OCI-LY3 (cell line): ENCODE measurements around the gene ZNRF1.
"Not testable (repeated sequence)": the region's sequence is repeated elsewhere in the genome, so short reads cannot be mapped to it uniquely, and the experiment has no call there.

ENCODE experiments used
- CTCF ChIP-seq: fragments of 200-600, 300-600 bp; sonication (generic); IDR thresholded peaks from 2 replicates; pipeline ENCODE4 v1.5.1; 2014; ENCODE audit warnings: antibody characterized with exemption, low read length, low read depth
- EZH2phosphoT487 ChIP-seq: fragments of 200-600 bp; shearing (Covaris generic); IDR thresholded peaks from 2 replicates; pipeline ENCODE4 v1.6.1; 2018; ENCODE audit warnings: antibody characterized with exemption, mixed run types, low read depth

GRCh38 chr16:75026239-75026891, 27.5 kb downstream of the ZNRF1 start:
- not testable (repeated sequence) for TF ChIP-seq CTCF, EZH2phosphoT487
